Testis (tissue), 3 donors: ENCODE measurements around the gene ATG4B. TPM values are rescaled to one million over a fixed set of nuclear protein-coding genes. Genes with fewer than 3 reads are reported as not detected.

ENCODE experiments used
- DNase-seq: peaks from one replicate; pipeline ENCODE4 v3.0.0-alpha.2; 2019
- H3K27ac ChIP-seq, 2 donors: fragments of 200-600 bp; sonication (generic); one replicate each; pipeline ENCODE4 v1.5.1; 2019
- H3K27me3 ChIP-seq: fragments of 200-600 bp; sonication (generic); one replicate; pipeline ENCODE4 v1.5.1; 2019
- H3K36me3 ChIP-seq: fragments of 200-600 bp; sonication (generic); one replicate; pipeline ENCODE4 v1.5.1; 2017; ENCODE audit warnings: low read depth; ENCODE audit errors: missing control alignments
- H3K4me1 ChIP-seq: fragments of 200-600 bp; sonication (generic); one replicate; pipeline ENCODE4 v1.5.1; 2019
- H3K4me3 ChIP-seq, 2 donors: fragments of 200-600 bp; sonication (generic); one replicate each; pipeline ENCODE4 v1.5.1; 2017 to 2019
- H3K9me3 ChIP-seq: fragments of 200-600 bp; sonication (generic); one replicate; pipeline ENCODE4 v1.5.1; 2017
- CTCF ChIP-seq, 3 experiments: fragments of 450-650 bp in 2 of 3; fragments of 200-600 bp in 1 of 3; sonication (generic) in 1 of 3; IDR thresholded peaks; one replicate each; pipeline ENCODE4 v1.5.1; 2016 to 2019; ENCODE audit warnings: antibody characterized with exemption in 3 of 3, mild to moderate bottlenecking in 2 of 3, moderate library complexity in 1 of 3
- POLR2A ChIP-seq: fragments of 450-650 bp; IDR thresholded peaks from one replicate; pipeline ENCODE4 v1.6.1; 2017; ENCODE audit warnings: antibody characterized with exemption, mild to moderate bottlenecking, moderate library complexity
- WGBS, 2 donors: methylation state at CpG; one replicate each; pipeline ENCODE4 v1.1.5; 2018; 5-methylcytosine and 5-hydroxymethylcytosine counted together
- intact Hi-C: fragments of 100-400 bp; cut with DNase I; formaldehyde crosslinking; loops from one replicate; pipeline ENCODE4 v1.15.1; 2023; ENCODE audit warnings: low total_unique reads
- polyA plus RNA-seq: library from polyadenylated mRNA; stranded (reverse); fragments of 350-450 nt; fragmentation: Illumina TruSeq; extraction: RNeasy Lipid Tissue Mini Kit (QIAGEN cat#74804); gene quantifications from one replicate; pipeline ENCODE4 v1.2.3, GENCODE V29; 2014; ENCODE audit warnings: low read depth, low replicate concordance; ENCODE audit not compliant: insufficient read depth
- total RNA-seq, 2 donors: library from RNA; depleted of rRNA; stranded (reverse); fragments of >200 nt; gene quantifications; one replicate each; pipeline ENCODE4 v1.2.3, GENCODE V29; 2016

The ATG4B gene
- total and polyA plus RNA-seq, 3 donors from 2014 or later: 123 to 159 (median 149) TPM

DNA sequence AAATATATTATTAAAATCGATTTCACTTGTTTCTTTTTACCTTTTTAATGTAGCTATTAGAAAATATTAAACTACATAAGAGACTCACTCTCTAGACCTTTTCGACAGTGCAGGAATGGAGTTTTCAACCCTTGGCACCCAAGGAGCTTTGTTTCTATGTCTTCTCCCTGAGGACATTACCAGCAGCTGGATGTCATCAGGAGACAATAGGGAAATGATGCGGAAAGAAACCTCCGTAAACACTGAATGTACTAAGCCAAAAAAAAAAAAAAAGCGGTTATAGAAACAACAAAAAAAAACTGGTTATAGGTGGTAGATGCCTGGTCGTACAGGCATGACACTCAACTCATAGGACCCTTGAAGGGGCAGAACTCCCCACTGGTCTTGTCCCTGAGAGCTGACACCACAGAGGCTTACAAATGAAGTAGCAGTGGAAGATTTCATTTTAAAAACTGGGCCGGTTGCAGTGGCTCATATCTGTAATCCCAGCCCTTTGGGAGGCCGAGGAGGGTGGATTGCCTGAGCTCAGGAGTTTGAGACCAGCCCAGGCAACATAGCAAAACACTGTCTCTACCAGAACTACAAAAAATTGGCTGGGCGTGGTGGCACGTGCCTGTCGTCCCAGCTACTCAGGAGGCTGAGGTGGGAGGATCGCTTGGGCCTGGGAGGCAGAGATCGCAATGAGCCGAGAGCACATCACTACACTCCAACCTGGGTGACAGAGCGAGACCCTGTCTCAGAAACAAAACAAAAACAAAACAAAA is 24.3 kb upstream of the ATG4B start:
- H3K9me3 ChIP-seq: no peaks in the 10 kb centered on the region
- no peak overlapping the region for H3K4me3 ChIP-seq
- H3K4me1 ChIP-seq: peaks cover 34% of the 10 kb centered on the region
- intact Hi-C loops: no loop called here
- H3K36me3 ChIP-seq: no peaks in the 10 kb centered on the region
- WGBS, 2 donors: 70 to 74% methylated on average over 15 of the region's 15 CpGs
- DNase-seq: peak; percentile 56
- no peaks in the 10 kb centered on the region for H3K27me3 ChIP-seq
- TF ChIP-seq POLR2A: no peak
- no peak for TF ChIP-seq CTCF (IDR thresholded peaks at IDR 0.05)
- no peak overlapping the region for H3K27ac ChIP-seq

- Histone ChIP-seq H3K27me3 (no peaks in the 10 kb centered on the region), H3K4me1 (peaks cover 21% of the 10 kb centered on the region), H3K27ac (no peak overlapping the region), H3K36me3 (no peaks in the 10 kb centered on the region), H3K4me3 (no peak overlapping the region), H3K9me3 (no peaks in the 10 kb centered on the region)
- 84 to 86% methylated on average over 11 of the region's 11 CpGs for WGBS, 2 donors
- intact Hi-C loops: no loop called here
- DNase-seq: no peak
- no peak for TF ChIP-seq CTCF (IDR thresholded peaks at IDR 0.05)
- TF ChIP-seq POLR2A: no peak
Observed at GRCh38 chr2:241615041-241615440, 22.5 kb upstream of the ATG4B start.

GRCh38 chr2:241615522-241616052 is 21.9 kb upstream of the ATG4B start:
- Histone ChIP-seq H3K36me3 (no peaks in the 10 kb centered on the region), H3K27ac (no peak overlapping the region), H3K4me3 (no peak overlapping the region), H3K27me3 (no peaks in the 10 kb centered on the region), H3K9me3 (no peaks in the 10 kb centered on the region), H3K4me1 (peaks cover 17% of the 10 kb centered on the region)
- no peak for DNase-seq
- TF ChIP-seq POLR2A (no peak), CTCF (IDR thresholded peaks at IDR 0.05) (no peak)
- intact Hi-C loops: no loop called here
- WGBS, 2 donors: 91 to 97% methylated on average over 11 to 16 of the region's 16 CpGs

DNA sequence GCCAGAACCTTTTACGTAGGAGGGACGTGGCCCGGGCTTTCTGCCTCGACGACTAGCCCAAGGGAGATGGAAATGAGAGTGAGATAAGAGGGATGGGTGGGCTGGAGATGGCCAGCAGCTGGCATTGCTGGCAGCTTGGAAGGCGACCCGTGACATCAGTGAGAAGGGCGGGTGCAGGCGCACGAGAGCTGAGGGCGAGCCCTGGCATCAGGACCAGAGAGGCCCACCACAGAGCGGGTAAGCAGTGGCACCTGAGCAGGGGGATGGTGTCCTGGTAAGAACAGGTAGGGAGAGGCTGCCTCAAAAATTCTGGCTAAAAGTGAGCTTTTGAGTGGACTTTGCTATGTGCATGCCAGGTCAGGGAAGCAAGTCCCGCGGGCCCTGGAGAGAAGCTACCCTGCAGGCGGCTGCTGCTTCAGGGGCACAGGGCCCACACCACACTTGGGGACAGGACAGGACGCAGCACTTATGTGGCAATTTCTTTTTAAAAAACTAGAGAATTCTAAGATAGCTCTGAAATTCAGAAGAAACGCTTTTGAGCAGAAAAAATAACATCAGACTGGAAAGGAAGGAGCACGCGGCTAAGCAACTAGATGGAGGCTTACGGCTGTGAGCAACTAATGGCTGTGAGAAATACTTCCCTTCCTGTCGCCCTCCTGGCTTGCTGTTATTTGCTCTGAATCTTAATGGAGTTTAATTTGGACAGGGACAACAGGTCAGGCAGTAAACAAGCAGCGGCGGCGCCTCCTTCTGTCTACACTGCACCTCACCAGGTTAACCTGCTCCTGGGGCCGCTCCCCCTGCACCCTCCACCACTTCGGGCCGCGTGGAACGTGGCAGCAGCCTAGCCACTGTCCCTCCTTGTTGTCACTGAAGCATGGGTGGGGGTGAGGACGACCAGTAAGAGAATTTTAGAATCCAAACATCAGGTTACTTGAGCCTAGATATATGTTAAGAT is 21.0 kb upstream of the ATG4B start:
- H3K27ac ChIP-seq: no peak overlapping the region
- DNase-seq: no peak
- H3K27me3 ChIP-seq: no peaks in the 10 kb centered on the region
- TF ChIP-seq POLR2A (no peak), CTCF (IDR thresholded peaks at IDR 0.05) (no peak)
- no peak overlapping the region for H3K4me3 ChIP-seq
- H3K36me3 ChIP-seq: no peaks in the 10 kb centered on the region
- H3K9me3 ChIP-seq: no peaks in the 10 kb centered on the region
- 92 to 95% methylated on average over 30 of the region's 30 CpGs for WGBS, 2 donors
- peaks cover 12% of the 10 kb centered on the region for H3K4me1 ChIP-seq
- intact Hi-C loops: no loop called here
